ENCODE data around the gene FREY1. TPM values are rescaled to one million over a fixed set of nuclear protein-coding genes. Genes with fewer than 3 reads are reported as not detected.

Gene FREY1
- total RNA-seq, 1 donor from 2014 or later = 0.53 TPM

DNA sequence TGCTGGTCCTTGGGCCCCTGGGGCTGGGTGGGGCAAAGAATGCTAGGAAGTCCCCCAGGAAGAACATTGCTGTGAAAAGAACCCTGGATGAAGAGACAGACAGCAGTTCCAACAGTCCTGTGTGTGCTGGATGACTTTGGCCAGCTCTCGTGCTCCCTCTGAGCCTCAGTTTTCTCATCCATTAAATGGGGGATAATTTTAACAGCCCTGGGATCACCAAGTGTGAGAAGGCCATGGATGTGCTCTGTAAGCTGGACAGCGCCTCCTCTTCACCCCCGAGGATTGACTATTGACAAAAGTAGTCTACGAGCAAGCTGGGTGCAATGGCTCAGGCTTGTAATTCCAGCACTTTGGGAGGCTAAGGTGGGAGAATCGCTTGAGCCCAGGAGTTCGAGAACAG lies 17.9 kb upstream of the FREY1 start:
- intact Hi-C loops (cut with DNase I) = no loop called here
- DNase-seq = no peak
- H3K27ac ChIP-seq = no peak overlapping the region
- H3K4me1 ChIP-seq = peaks cover 27% of the 10 kb centered on the region
- no peak for ATAC-seq
- no peak overlapping the region for H3K4me3 ChIP-seq
- no peaks in the 10 kb centered on the region for H3K9me3 ChIP-seq
- H3K27me3 ChIP-seq (ENCODE audit: low read depth) = peaks cover 26% of the 10 kb centered on the region
- no peaks in the 10 kb centered on the region for H3K36me3 ChIP-seq
- TF ChIP-seq, protein P1, sequence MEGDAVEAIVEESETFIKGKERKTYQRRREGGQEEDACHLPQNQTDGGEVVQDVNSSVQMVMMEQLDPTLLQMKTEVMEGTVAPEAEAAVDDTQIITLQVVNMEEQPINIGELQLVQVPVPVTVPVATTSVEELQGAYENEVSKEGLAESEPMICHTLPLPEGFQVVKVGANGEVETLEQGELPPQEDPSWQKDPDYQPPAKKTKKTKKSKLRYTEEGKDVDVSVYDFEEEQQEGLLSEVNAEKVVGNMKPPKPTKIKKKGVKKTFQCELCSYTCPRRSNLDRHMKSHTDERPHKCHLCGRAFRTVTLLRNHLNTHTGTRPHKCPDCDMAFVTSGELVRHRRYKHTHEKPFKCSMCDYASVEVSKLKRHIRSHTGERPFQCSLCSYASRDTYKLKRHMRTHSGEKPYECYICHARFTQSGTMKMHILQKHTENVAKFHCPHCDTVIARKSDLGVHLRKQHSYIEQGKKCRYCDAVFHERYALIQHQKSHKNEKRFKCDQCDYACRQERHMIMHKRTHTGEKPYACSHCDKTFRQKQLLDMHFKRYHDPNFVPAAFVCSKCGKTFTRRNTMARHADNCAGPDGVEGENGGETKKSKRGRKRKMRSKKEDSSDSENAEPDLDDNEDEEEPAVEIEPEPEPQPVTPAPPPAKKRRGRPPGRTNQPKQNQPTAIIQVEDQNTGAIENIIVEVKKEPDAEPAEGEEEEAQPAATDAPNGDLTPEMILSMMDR (IDR thresholded peaks at IDR 0.05) = no peak

DNA sequence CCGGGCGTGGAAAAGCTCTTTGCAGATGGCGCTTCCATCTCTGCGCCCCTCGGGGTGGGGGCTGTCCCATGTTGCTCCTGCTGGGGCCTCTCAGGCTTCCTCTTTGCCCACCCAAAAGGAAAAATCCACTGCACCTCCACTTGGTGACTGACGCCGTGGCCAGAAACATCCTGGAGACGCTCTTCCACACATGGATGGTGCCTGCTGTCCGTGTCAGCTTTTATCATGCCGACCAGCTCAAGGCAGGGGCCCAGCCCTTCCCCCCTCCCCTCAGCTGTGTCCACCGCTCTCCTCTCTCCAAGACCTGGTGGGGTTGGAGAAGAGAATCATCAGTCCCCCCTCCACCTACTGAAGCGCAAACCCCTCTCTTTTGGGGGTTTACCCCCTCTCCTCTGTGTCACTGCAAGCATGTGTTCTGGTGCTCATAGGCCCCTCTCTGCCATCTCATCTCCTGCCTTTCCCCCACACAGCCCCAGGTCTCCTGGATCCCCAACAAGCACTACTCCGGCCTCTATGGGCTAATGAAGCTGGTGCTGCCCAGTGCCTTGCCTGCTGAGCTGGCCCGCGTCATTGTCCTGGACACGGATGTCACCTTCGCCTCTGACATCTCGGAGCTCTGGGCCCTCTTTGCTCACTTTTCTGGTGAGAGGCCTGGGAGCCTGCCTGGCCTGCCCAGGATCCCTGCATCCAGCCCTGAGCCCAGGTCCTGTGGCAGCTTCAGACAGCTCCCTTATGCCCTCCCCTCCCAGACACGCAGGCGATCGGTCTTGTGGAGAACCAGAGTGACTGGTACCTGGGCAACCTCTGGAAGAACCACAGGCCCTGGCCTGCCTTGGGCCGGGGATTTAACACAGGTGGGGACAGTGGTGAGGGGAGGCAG lies 17.2 kb upstream of the FREY1 start:
- Histone ChIP-seq H3K4me3 (no peak overlapping the region), H3K27ac (no peak overlapping the region), H3K27me3 (ENCODE audit: low read depth) (peaks cover 26% of the 10 kb centered on the region), H3K4me1 (peaks cover 29% of the 10 kb centered on the region), H3K36me3 (no peaks in the 10 kb centered on the region), H3K9me3 (no peaks in the 10 kb centered on the region)
- DNase-seq = no peak
- intact Hi-C loops (cut with DNase I) = no loop called here
- TF ChIP-seq, protein P1 (IDR thresholded peaks at IDR 0.05) = no peak
- no peak for ATAC-seq

DNA sequence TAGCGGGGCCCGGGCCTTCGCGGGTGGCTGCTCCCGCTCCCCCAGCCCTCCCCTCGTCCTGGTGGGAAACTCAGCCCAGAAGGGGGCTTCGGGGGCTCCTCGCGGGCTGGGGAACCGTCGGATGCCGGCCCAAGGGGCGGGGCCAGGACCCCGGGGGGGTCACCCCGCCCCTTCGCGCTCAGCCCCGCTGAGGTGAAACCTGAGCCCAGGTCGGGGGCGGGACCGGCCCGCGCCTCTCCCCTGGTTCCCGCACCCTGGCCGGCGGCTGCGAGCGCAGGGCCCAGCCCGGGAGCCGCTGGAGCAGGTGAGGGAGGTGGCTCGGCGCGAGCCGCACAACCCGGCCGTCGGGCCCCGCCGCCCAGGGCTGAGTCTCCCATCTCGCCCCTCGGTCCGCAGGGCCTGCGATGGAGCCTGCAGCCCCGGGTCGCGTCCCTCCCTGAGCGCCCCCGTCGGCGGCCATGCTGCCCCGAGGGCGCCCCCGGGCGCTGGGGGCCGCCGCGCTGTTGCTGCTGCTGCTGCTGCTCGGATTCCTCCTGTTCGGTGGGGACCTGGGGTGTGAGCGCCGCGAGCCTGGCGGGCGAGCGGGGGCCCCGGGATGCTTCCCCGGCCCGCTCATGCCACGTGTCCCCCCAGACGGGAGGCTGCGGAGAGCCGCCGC lies 15.5 kb upstream of the FREY1 start, which contains the start of gene LARGE2:
Gene LARGE2, plus strand, starts transcription at position 232 of the 658 bp plus-strand sequence. Its CDS starts 227 bp downstream, at position 459.
- H3K4me1 ChIP-seq = peaks cover 36% of the 10 kb centered on the region
- peaks cover 26% of the 10 kb centered on the region for H3K27me3 ChIP-seq (ENCODE audit: low read depth)
- ATAC-seq (peak; percentile 71 to 73), DNase-seq (peak; percentile 85)
- no peaks in the 10 kb centered on the region for H3K9me3 ChIP-seq
- H3K27ac ChIP-seq = peak within 1 kb of the TSS; percentile 77
- no peaks in the 10 kb centered on the region for H3K36me3 ChIP-seq
- H3K4me3 ChIP-seq = peak within 1 kb of the TSS; percentile 52
- intact Hi-C loops (cut with DNase I) = no loop called here
- TF ChIP-seq, protein P1 (IDR thresholded peaks at IDR 0.05) = no peak

DNA sequence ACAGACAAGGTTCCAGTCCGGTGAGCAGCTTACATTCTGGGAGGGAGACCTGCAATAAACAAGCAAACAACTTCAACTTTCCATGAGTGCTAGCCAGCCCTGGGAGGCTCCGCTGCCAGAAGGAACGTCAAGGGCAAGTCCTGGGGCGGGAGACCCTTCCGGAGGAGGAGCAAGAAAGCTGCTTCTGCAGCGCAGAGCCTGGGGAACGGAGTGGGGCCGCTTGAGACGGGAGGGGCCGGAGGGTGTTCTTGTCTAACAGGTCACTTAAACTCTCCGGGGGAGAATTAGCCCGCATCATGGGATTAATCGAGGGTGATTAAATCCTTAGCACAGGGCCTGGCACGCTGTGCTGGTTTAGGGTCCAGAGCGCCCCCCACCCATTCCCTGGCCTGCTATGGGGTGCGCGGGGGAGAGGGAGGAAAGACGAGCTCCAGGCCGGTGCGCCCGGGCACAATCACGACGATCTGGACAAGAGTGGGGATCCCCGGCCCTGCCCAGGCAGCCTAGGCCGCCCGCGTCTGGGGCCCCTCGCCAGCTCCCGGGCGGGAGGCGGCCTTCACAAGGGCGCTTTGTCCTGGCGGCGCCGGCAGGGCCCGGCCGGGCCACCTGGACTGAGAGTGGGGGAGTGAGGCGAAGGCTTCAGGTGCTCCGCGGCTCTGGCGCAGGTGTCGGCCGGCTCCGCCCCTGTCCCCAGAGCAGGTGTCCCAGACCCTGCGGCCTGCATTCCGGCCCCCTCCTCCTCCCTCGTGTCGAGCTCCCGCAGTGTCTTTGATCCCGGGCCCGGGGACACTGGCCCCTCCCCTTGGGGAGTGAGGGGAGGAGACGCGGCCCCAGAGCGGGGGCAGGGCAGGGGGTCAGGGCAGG lies 14.7 kb upstream of the FREY1 start:
- ATAC-seq (peak; percentile 64 to 73), DNase-seq (peak; percentile 87)
- intact Hi-C loops (cut with DNase I) = no loop called here
- peaks cover 26% of the 10 kb centered on the region for H3K27me3 ChIP-seq (ENCODE audit: low read depth)
- no peaks in the 10 kb centered on the region for H3K36me3 ChIP-seq
- peak overlapping the region; percentile 52 for H3K4me3 ChIP-seq
- H3K27ac ChIP-seq = peak overlapping the region; percentile 77
- H3K9me3 ChIP-seq = no peaks in the 10 kb centered on the region
- H3K4me1 ChIP-seq = peaks cover 42% of the 10 kb centered on the region
- TF ChIP-seq, protein P1 (IDR thresholded peaks at IDR 0.05) = no peak

All from lower lobe of right lung (tissue), 2 donors.